Activated naive CD8-positive, alpha-beta T cell treated with anti-CD3 and anti-CD28 coated beads, Interleukin-2, amount 10 ng/mL, durations not matched to agents 7 days and 5 days (primary cell): ENCODE data around the gene SMYD4. TPM values are rescaled to one million over a fixed set of nuclear protein-coding genes. Genes with fewer than 3 reads are reported as not detected.
"Not testable (repeated sequence)": the region's sequence is repeated elsewhere in the genome, so short reads cannot be mapped to it uniquely, and the experiment has no call there.

Experiments used
- ATAC-seq: fragments of 150-1000 bp; cut with Tn5 transposase; one replicate; pipeline ENCODE4 v1.10.0; 2021; ENCODE audit warnings: low read depth, moderate library complexity
- POLR2A ChIA-PET: fragments of 350-600 bp; sonication (Branson Sonifier 250); formaldehyde crosslinking; loops from one replicate; lab custom pipeline; 2021; ENCODE audit warnings: antibody characterized with exemption; lab: Charles Lee
- DNase-seq: peaks from one replicate; pipeline ENCODE4 v3.0.0; 2021
- H3K27ac Mint-ChIP-seq: one replicate; pipeline ENCODE4 v1.8.0; 2022; ENCODE audit warnings: mild to moderate bottlenecking, mixed read lengths
- H3K27me3 Mint-ChIP-seq: one replicate; pipeline ENCODE4 v1.8.0; 2022; ENCODE audit warnings: mild to moderate bottlenecking, moderate library complexity, mixed read lengths
- H3K36me3 Mint-ChIP-seq: one replicate; pipeline ENCODE4 v1.8.0; 2021; ENCODE audit warnings: mild to moderate bottlenecking, mixed read lengths
- H3K4me1 Mint-ChIP-seq: one replicate; pipeline ENCODE4 v1.8.0; 2021; ENCODE audit warnings: mixed read lengths
- H3K4me3 Mint-ChIP-seq: one replicate; pipeline ENCODE4 v1.8.0; 2022; ENCODE audit warnings: mild to moderate bottlenecking, moderate library complexity, mixed read lengths
- H3K9me3 Mint-ChIP-seq: one replicate; pipeline ENCODE4 v1.8.0; 2021; ENCODE audit warnings: mixed read lengths
- total RNA-seq, 2 experiments: library from RNA; stranded (reverse); gene quantifications; one replicate each; pipeline ENCODE4 v1.2.3, GENCODE V29; 2021

SMYD4 gene
- total RNA-seq, 2 experiments from 2014 or later = 44.7 to 48.6 TPM

DNA sequence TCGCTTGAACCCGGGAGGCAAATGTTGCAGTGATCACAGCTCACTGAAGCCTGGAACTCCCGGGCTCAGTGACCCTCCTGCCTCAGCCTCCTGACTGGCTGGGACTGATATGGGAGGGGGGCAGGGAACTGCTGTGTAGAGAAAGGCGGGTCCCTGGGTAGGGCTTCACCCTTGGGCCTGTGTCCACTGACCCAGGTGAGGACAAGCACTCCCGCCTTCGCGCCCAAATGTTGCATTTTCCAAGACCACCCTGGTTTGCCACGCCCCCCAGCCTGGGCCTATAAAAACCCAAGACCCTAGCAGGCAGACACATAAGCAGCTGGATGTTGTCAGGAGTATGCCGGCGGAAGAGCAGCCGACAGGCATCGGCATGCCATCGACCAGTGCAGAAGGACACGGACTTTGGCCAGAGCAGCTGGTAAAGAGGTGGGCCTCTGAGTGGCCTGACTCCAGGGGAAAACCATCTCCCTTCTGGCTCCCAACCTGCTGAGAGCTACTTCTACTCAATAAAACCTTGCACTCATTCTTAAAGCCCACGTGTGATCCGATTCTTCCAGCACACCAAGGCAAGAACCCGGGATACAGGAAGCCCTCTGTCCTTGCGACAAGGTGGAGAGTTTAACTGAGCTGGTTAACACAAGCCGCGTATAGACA, 19.1 kb downstream of the SMYD4 start:
- H3K36me3 Mint-ChIP-seq = peaks cover 11% of the 10 kb centered on the region
- DNase-seq (no peak), ATAC-seq (no peak)
- no peak overlapping the region for H3K27ac Mint-ChIP-seq
- H3K4me1 Mint-ChIP-seq = peaks cover 1% of the 10 kb centered on the region
- H3K9me3 Mint-ChIP-seq = no peaks in the 10 kb centered on the region
- POLR2A ChIA-PET = no interaction called here
- H3K4me3 Mint-ChIP-seq = no peak overlapping the region
- no peaks in the 10 kb centered on the region for H3K27me3 Mint-ChIP-seq

DNA sequence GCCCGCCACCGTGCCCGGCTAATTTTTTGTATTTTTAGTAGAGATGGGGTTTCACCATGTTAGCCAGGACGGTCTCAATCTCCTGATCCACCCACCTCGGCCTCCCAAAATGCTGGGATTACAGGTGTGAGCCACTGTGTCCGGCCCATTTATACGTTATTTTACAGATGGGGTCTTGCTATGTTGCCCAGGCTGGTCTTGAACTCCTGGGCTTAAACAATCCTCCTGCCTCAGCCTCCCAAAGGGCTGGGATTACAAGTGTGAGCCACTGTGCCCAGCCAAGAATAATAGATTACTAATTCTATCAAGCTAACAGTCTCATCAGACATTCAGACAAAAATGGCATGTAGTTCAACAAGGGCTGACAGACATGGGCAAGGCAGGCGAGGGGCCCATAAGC, 19.9 kb downstream of the SMYD4 start:
- not testable (repeated sequence) for H3K27me3 Mint-ChIP-seq, H3K4me1 Mint-ChIP-seq, ATAC-seq, H3K4me3 Mint-ChIP-seq, H3K9me3 Mint-ChIP-seq, H3K27ac Mint-ChIP-seq, DNase-seq
- POLR2A ChIA-PET = interaction anchor here (0.7 kb wide), 1 partner anchor 170 kb away, joined by 3 read pairs; no protein-coding TSS in a partner anchor
- peaks cover 10% of the 10 kb centered on the region for H3K36me3 Mint-ChIP-seq

DNA sequence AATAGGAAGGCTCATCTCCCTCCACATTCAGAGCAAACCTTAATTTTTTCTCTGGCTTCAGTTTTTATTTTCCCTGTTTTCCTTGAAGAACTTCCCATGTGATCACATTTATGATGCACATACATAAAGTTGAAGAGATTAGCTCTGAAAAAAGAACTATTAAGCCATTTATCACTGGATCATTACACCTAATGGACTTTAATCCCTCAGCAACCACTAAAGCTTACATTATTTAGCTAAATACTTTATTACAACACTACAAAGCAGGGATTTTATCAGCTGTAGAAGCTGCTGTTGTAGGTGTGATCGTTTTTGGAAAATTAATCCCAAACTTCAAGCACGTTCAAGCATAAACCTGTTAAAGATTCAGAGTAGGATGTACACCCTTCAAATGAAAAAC, 21.1 kb downstream of the SMYD4 start:
- H3K9me3 Mint-ChIP-seq = no peaks in the 10 kb centered on the region
- peaks cover 1% of the 10 kb centered on the region for H3K4me1 Mint-ChIP-seq
- no peak for ATAC-seq
- no peaks in the 10 kb centered on the region for H3K27me3 Mint-ChIP-seq
- DNase-seq = no peak
- H3K4me3 Mint-ChIP-seq = no peak overlapping the region
- H3K27ac Mint-ChIP-seq = no peak overlapping the region
- H3K36me3 Mint-ChIP-seq = peaks cover 17% of the 10 kb centered on the region
- POLR2A ChIA-PET = no interaction called here

DNA sequence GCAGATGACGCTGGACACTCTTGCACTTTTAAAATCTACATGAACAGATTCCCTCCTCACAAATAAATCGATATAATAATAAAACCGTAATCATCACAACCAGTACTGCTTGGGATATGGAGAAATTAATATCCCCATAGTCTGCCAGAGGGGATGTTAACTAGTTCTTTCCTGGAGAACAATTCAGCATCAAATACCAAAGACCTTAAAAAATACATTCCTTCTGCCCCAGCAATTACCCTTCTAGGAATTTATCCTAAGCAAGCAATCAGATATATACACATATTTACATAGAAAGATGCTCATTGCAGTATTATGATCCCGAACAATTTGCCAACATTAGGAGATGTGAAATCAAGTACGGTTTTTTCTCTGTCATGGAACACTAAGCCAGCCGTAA, 21.8 kb downstream of the SMYD4 start:
- Mint-ChIP-seq H3K4me3 (no peak overlapping the region), H3K36me3 (peaks cover 17% of the 10 kb centered on the region), H3K27me3 (no peaks in the 10 kb centered on the region), H3K4me1 (peaks cover 1% of the 10 kb centered on the region), H3K27ac (no peak overlapping the region), H3K9me3 (no peaks in the 10 kb centered on the region)
- DNase-seq (no peak), ATAC-seq (no peak)
- POLR2A ChIA-PET = interaction anchor here (0.7 kb wide), 1 partner anchor 44 kb away, joined by 4 read pairs; no protein-coding TSS in a partner anchor

DNA sequence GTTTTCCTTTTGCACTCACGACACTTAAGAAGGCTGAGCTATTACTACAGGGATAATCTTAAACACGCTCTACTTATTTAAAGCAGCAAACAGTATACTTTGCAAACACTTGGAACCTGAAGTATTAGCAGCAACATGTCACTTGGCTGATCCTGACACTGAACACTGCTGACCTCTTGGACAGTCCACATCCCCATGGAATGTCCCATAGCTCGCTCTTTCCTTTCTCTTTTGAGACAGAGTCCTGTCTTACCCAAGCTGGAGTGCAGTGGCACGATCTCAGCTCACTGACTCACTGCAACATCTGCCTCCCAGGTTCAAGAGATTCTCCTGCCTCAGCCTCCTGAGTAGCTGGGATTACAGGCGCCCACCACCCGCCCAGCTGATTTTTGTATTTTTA, 26.4 kb downstream of the SMYD4 start:
- POLR2A ChIA-PET = no interaction called here
- H3K27ac Mint-ChIP-seq = no peak overlapping the region
- peaks cover 24% of the 10 kb centered on the region for H3K36me3 Mint-ChIP-seq
- H3K9me3 Mint-ChIP-seq = no peaks in the 10 kb centered on the region
- H3K27me3 Mint-ChIP-seq = no peaks in the 10 kb centered on the region
- no peak for ATAC-seq
- H3K4me3 Mint-ChIP-seq = no peak overlapping the region
- H3K4me1 Mint-ChIP-seq = no peaks in the 10 kb centered on the region
- no peak for DNase-seq

DNA sequence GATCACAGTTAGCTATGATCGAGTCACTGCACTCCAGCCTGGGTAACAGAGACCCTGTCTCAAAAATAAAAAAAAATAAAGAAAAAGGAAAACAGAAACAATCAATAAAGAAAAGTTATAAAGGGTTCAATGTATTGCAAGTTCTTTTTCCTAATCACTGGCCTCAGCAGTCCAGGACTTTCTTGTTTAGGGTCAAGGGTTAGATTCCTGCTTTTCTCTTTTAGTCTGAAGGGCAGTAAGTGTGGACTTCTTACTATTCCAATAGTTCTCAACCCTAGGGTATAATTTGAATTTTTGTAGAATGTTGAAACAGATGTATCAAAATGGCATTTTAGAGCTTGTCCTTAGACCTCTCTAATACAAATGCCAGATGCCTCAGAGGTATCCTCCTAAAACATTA, 27.3 kb downstream of the SMYD4 start:
- Mint-ChIP-seq H3K9me3 (no peaks in the 10 kb centered on the region), H3K27me3 (no peaks in the 10 kb centered on the region), H3K4me3 (no peak overlapping the region), H3K36me3 (peaks cover 23% of the 10 kb centered on the region), H3K4me1 (peaks cover under 1% of the 10 kb centered on the region), H3K27ac (no peak overlapping the region)
- ATAC-seq (no peak), DNase-seq (no peak)
- POLR2A ChIA-PET = no interaction called here

DNA sequence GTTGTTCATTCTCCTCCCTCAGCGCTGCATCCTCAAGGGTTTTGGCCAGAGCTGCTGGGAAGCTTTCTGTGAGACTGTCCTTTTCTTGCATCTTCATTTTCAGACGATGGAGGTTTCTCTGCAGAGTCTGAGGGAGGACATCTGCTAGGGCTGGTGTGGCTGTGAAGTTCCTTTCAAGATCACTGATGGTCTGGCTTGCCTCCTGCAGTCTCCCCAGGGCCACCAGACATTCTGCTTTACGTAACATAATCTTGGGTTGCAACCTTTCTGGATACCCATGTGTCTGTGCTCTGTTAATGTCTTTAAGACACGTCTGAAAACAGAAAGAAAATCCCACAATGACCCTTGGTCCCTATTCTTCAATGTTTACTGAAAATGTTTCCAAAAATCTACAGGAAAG, 29.0 kb downstream of the SMYD4 start:
- peaks cover 24% of the 10 kb centered on the region for H3K36me3 Mint-ChIP-seq
- H3K27ac Mint-ChIP-seq = no peak overlapping the region
- POLR2A ChIA-PET = no interaction called here
- ATAC-seq = no peak
- H3K4me1 Mint-ChIP-seq = peaks cover 7% of the 10 kb centered on the region
- DNase-seq = no peak
- H3K27me3 Mint-ChIP-seq = no peaks in the 10 kb centered on the region
- H3K9me3 Mint-ChIP-seq = no peaks in the 10 kb centered on the region
- no peak overlapping the region for H3K4me3 Mint-ChIP-seq

DNA sequence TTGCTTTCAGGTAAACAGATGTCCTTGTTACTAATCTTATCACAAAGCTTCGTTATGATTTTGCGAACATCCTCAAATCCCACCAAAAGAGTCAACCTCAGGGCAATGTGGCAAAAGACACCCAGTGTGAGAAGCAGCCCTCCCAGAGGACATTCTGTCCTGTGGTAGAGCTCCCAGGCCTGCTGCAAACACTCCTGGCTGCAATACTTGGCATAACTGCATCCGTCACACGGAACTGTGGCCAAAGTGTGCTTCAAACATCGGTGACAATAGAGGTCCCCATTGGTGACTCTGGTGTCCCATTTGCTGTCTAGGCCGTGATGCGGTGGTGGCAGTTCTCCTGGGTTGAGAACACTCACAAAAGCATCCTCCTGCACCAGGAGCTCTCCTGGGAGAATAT, 29.5 kb downstream of the SMYD4 start:
- no peaks in the 10 kb centered on the region for H3K27me3 Mint-ChIP-seq
- POLR2A ChIA-PET = no interaction called here
- H3K4me1 Mint-ChIP-seq = peaks cover 7% of the 10 kb centered on the region
- no peak overlapping the region for H3K4me3 Mint-ChIP-seq
- H3K27ac Mint-ChIP-seq = no peak overlapping the region
- DNase-seq = no peak
- ATAC-seq = no peak
- H3K36me3 Mint-ChIP-seq = peaks cover 25% of the 10 kb centered on the region
- H3K9me3 Mint-ChIP-seq = no peaks in the 10 kb centered on the region

DNA sequence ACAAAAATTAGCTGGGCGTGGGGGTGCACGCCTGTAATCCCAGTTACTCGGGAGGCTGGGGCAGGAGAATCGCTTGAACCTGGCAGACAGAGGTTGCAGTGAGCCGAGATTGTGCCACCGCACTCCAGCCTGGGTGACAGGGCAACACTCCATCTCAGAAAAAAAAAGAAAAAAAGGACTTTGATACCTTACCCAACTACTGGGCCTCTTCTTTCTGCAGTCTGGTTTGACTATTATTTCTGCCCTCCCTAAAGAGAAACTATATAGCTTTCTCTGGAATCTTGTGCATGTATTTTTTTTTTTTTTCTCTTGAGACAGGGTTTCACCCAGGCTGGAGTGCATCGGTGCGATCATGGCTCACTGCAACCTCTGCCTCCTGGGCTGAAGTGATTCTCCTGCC, 31.9 kb downstream of the SMYD4 start:
- H3K27ac Mint-ChIP-seq, H3K9me3 Mint-ChIP-seq, DNase-seq, ATAC-seq, H3K27me3 Mint-ChIP-seq, H3K4me3 Mint-ChIP-seq: not testable (repeated sequence)
- peaks cover 23% of the 10 kb centered on the region for H3K36me3 Mint-ChIP-seq
- H3K4me1 Mint-ChIP-seq = peaks cover 12% of the 10 kb centered on the region
- POLR2A ChIA-PET = interaction anchor here (0.6 kb wide), 1 partner anchor 81 kb away, joined by 3 read pairs; no protein-coding TSS in a partner anchor

DNA sequence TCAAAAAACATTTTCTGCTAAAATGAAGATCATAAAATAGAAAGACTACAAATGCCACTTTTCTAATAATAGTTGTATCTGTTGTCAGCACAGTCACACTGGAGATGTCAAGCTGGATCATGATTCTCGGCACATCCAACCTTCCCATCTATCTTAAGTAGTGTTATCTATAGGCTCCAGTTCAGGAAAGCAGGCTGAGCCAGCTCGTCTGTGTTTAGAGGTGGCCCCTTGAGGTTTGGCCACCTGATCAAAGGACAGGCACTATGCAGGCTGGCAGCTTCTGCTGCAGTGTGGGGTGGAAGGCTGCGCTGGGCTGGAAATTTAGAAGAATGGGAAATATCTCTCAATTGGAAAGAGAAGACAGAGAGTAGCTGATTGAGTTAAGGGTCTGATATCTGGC, 32.4 kb downstream of the SMYD4 start:
- POLR2A ChIA-PET = interaction anchor here (0.6 kb wide), 1 partner anchor 81 kb away, joined by 3 read pairs; no protein-coding TSS in a partner anchor

DNA sequence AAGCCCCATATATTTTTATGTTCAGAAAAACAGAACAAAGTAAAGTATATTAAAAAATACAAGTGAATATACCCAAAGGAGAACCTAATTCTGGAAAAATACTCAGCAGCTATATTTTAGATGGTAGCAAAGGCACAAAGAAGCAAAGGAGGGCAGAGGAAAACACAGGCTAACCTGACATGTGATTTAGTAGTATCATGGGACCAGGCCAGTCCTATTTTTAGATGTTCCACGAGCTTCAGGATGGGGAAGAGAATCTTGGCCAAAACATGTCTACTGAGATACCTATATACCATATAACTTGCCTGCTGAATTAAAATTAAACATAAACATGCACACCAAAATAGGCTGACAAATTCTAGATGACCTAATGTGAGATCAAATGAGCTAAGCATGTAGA, 32.9 kb downstream of the SMYD4 start:
- H3K4me3 Mint-ChIP-seq = no peak overlapping the region
- no peak overlapping the region for H3K27ac Mint-ChIP-seq
- no peak for DNase-seq
- H3K9me3 Mint-ChIP-seq = no peaks in the 10 kb centered on the region
- H3K36me3 Mint-ChIP-seq = peaks cover 19% of the 10 kb centered on the region
- no peak for ATAC-seq
- POLR2A ChIA-PET = no interaction called here
- no peaks in the 10 kb centered on the region for H3K27me3 Mint-ChIP-seq
- H3K4me1 Mint-ChIP-seq = peaks cover 12% of the 10 kb centered on the region

More for the DNA sequence above, 32.4 kb downstream of the SMYD4 start:
- Mint-ChIP-seq H3K4me1 (peaks cover 12% of the 10 kb centered on the region), H3K4me3 (no peak overlapping the region), H3K27ac (no peak overlapping the region), H3K9me3 (no peaks in the 10 kb centered on the region), H3K27me3 (no peaks in the 10 kb centered on the region), H3K36me3 (peaks cover 19% of the 10 kb centered on the region)
- ATAC-seq (no peak), DNase-seq (no peak)

DNA sequence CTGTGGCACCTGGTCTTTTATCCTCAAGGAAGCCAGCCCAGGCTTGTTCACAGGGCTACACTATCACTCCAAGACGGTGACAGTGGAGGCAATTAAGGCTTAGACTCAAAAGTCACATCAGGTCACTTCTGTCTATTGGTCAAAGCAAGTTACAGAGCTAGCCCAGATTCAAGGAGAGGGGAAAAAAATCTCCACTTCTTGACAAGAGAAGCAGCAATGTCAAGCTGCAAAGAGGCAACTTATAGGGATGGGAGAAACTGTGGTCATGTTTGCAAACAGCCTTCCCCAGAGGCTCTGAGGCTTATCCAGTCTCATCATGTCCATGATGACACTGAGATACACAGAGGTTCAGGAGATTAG, 36.3 kb downstream of the SMYD4 start:
- Mint-ChIP-seq H3K4me1 (peaks cover 15% of the 10 kb centered on the region), H3K9me3 (no peaks in the 10 kb centered on the region), H3K27ac (no peak overlapping the region), H3K36me3 (peaks cover 13% of the 10 kb centered on the region), H3K27me3 (no peaks in the 10 kb centered on the region), H3K4me3 (no peak overlapping the region)
- DNase-seq = no peak
- POLR2A ChIA-PET = no interaction called here
- no peak for ATAC-seq

DNA sequence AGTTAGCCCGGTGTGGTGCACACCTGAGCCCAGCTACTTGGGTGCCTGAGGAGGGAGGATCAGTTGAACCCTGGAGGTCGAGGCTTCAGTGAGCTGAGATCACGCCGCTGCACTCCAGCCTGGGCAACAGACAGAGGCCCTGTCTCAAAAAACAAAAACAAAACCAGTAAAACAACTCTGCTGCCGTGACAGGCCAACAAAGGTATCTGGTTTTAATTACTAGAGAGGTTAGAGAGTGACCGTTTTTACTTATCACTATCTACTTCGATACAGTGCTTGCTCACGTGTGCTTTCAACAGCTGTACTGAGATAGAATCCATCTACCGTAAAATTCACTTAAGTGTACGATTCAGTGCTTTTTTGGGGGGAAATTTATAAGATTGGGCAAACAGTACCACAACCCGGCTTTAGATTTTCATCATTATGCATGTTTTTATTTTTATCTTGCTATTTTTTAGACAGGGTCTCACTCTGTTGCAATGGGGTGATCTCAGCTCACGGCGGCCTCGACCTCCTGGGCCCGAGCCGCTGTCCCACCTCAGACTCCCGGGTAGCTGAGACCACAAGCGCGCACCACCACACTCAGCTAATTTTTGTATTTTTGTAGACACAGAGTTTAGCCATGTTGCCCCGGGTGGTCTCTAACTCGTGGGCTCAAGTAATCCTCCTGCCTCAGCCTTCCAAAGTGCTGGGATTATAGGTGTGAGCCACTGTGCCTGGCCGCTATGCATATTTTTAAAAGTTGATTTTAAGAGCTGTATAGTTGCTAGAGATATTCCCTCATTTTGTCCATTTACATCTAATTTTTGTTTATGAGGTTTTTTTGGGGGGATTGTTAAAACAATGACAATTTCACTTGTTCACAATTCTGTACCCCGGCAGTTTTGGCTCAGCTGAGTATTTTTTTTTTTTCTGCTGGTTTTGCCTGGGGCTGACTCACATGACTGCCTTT, 36.9 kb downstream of the SMYD4 start:
- H3K27ac Mint-ChIP-seq = no peak overlapping the region
- H3K4me1 Mint-ChIP-seq = peaks cover 15% of the 10 kb centered on the region
- POLR2A ChIA-PET = interaction anchor here (1.2 kb wide), 1 partner anchor 22 kb away, joined by 7 read pairs; no protein-coding TSS in a partner anchor
- ATAC-seq (no peak), DNase-seq (no peak)
- peaks cover 13% of the 10 kb centered on the region for H3K36me3 Mint-ChIP-seq
- H3K27me3 Mint-ChIP-seq = no peaks in the 10 kb centered on the region
- no peaks in the 10 kb centered on the region for H3K9me3 Mint-ChIP-seq
- no peak overlapping the region for H3K4me3 Mint-ChIP-seq
